Testis (tissue), 3 donors: ENCODE measurements around the gene WIPF1. TPM values are rescaled to one million over a fixed set of nuclear protein-coding genes. Genes with fewer than 3 reads are reported as not detected.

Source experiments
- DNase-seq: peaks from one replicate; pipeline ENCODE4 v3.0.0-alpha.2; 2019
- H3K27ac ChIP-seq, 2 donors: fragments of 200-600 bp; sonication (generic); one replicate each; pipeline ENCODE4 v1.5.1; 2019
- H3K27me3 ChIP-seq: fragments of 200-600 bp; sonication (generic); one replicate; pipeline ENCODE4 v1.5.1; 2019
- H3K36me3 ChIP-seq: fragments of 200-600 bp; sonication (generic); one replicate; pipeline ENCODE4 v1.5.1; 2017; ENCODE audit warnings: low read depth; ENCODE audit errors: missing control alignments
- H3K4me1 ChIP-seq: fragments of 200-600 bp; sonication (generic); one replicate; pipeline ENCODE4 v1.5.1; 2019
- H3K4me3 ChIP-seq, 2 donors: fragments of 200-600 bp; sonication (generic); one replicate each; pipeline ENCODE4 v1.5.1; 2017 to 2019
- H3K9me3 ChIP-seq: fragments of 200-600 bp; sonication (generic); one replicate; pipeline ENCODE4 v1.5.1; 2017
- CTCF ChIP-seq, 3 experiments: fragments of 450-650 bp in 2 of 3; fragments of 200-600 bp in 1 of 3; sonication (generic) in 1 of 3; IDR thresholded peaks; one replicate each; pipeline ENCODE4 v1.5.1; 2016 to 2019; ENCODE audit warnings: antibody characterized with exemption in 3 of 3, mild to moderate bottlenecking in 2 of 3, moderate library complexity in 1 of 3
- POLR2A ChIP-seq: fragments of 450-650 bp; IDR thresholded peaks from one replicate; pipeline ENCODE4 v1.6.1; 2017; ENCODE audit warnings: antibody characterized with exemption, mild to moderate bottlenecking, moderate library complexity
- WGBS, 2 donors: methylation state at CpG; one replicate each; pipeline ENCODE4 v1.1.5; 2018; 5-methylcytosine and 5-hydroxymethylcytosine counted together
- intact Hi-C: fragments of 100-400 bp; cut with DNase I; formaldehyde crosslinking; loops from one replicate; pipeline ENCODE4 v1.15.1; 2023; ENCODE audit warnings: low total_unique reads
- polyA plus RNA-seq: library from polyadenylated mRNA; stranded (reverse); fragments of 350-450 nt; fragmentation: Illumina TruSeq; extraction: RNeasy Lipid Tissue Mini Kit (QIAGEN cat#74804); gene quantifications from one replicate; pipeline ENCODE4 v1.2.3, GENCODE V29; 2014; ENCODE audit warnings: low read depth, low replicate concordance; ENCODE audit not compliant: insufficient read depth
- small RNA-seq, 2 donors: library from RNA; depleted of rRNA; stranded (forward); fragments of <200 nt; gene quantifications; one replicate each; pipeline ENCODE3, GENCODE V24; 2016
- total RNA-seq, 2 donors: library from RNA; depleted of rRNA; stranded (reverse); fragments of >200 nt; gene quantifications; one replicate each; pipeline ENCODE4 v1.2.3, GENCODE V29; 2016

The WIPF1 gene
- total and polyA plus RNA-seq, 3 donors from 2014 or later: 8.5 to 16.9 (median 11.1) TPM

GRCh38 chr2:174516501-174517378 is 80.9 kb downstream of the WIPF1 start:
- TF ChIP-seq POLR2A: no peak
- no peak for TF ChIP-seq CTCF (IDR thresholded peaks at IDR 0.05)
- Histone ChIP-seq H3K9me3 (no peaks in the 10 kb centered on the region), H3K4me3 (no peak overlapping the region), H3K36me3 (no peaks in the 10 kb centered on the region), H3K4me1 (no peaks in the 10 kb centered on the region), H3K27ac (no peak overlapping the region), H3K27me3 (no peaks in the 10 kb centered on the region)
- DNase-seq: no peak
- intact Hi-C loops: no loop called here
- WGBS, 2 donors: 84 to 86% methylated on average over 5 of the region's 5 CpGs

- WGBS, 2 donors: 85 to 91% methylated on average over 3 of the region's 3 CpGs
- Histone ChIP-seq H3K9me3 (no peaks in the 10 kb centered on the region), H3K27ac (no peak overlapping the region), H3K27me3 (no peaks in the 10 kb centered on the region), H3K4me3 (no peak overlapping the region), H3K36me3 (no peaks in the 10 kb centered on the region), H3K4me1 (no peaks in the 10 kb centered on the region)
- TF ChIP-seq CTCF (IDR thresholded peaks at IDR 0.05) (no peak), POLR2A (no peak)
- DNase-seq: no peak
- intact Hi-C loops: no loop called here
These were observed 85.3 kb downstream of the WIPF1 start for GRCh38 chr2:174512345-174512744.

- Histone ChIP-seq H3K27me3 (no peaks in the 10 kb centered on the region), H3K36me3 (no peaks in the 10 kb centered on the region), H3K4me3 (no peak overlapping the region), H3K4me1 (no peaks in the 10 kb centered on the region), H3K27ac (no peak overlapping the region), H3K9me3 (no peaks in the 10 kb centered on the region)
- DNase-seq: no peak
- TF ChIP-seq CTCF (IDR thresholded peaks at IDR 0.05): no peak
- TF ChIP-seq POLR2A: no peak
- intact Hi-C loops: no loop called here
- WGBS, 2 donors: 53 to 54% methylated on average over 5 of the region's 5 CpGs
These were observed 85.9 kb downstream of the WIPF1 start for GRCh38 chr2:174511580-174512260.

- no peaks in the 10 kb centered on the region for H3K4me1 ChIP-seq
- no peaks in the 10 kb centered on the region for H3K9me3 ChIP-seq
- DNase-seq: no peak
- TF ChIP-seq POLR2A (no peak), CTCF (IDR thresholded peaks at IDR 0.05) (no peak)
- H3K4me3 ChIP-seq: no peak overlapping the region
- no peaks in the 10 kb centered on the region for H3K27me3 ChIP-seq
- whole genome bisulfite sequencing, 2 donors: 43 to 44% methylated on average over 2 of the region's 2 CpGs
- no peak overlapping the region for H3K27ac ChIP-seq
- H3K36me3 ChIP-seq: no peaks in the 10 kb centered on the region
- intact Hi-C loops: no loop called here
These were observed 86.9 kb downstream of the WIPF1 start for GRCh38 chr2:174510583-174511189.

Small RNAs within 50 kb of the gene (small RNA-seq; reads per million reads assigned to genes)
- gene RNU6-5P: 0 to 0.55 reads per million in 2 donors

Other genes with a start within 250 kb of the WIPF1 start
- gene SCRN3, start 202.1 kb downstream of the WIPF1 start, total RNA-seq: 10 to 100 TPM; 20.2 to 29.1 TPM
- 18.3 TPM for gene SCRN3, start 202.1 kb downstream of the WIPF1 start, polyA plus RNA-seq
- gene GPR155, start 110.8 kb downstream of the WIPF1 start, total RNA-seq: 1 to 10 TPM; 2.5 to 3.6 TPM
- 4.0 TPM for gene GPR155, start 110.8 kb downstream of the WIPF1 start, polyA plus RNA-seq
- gene CHRNA1, start 166.7 kb upstream of the WIPF1 start, total RNA-seq: 1 to 10 TPM in 1 of 2 donors, under 1 TPM in 1; 0.25 to 1.2 TPM
- 2.7 TPM for gene CHRNA1, start 166.7 kb upstream of the WIPF1 start, polyA plus RNA-seq